ENCODE results near the gene SCLY. TPM values are rescaled to one million over a fixed set of nuclear protein-coding genes. Genes with fewer than 3 reads are reported as not detected.
"Not testable (repeated sequence)": the region's sequence is repeated elsewhere in the genome, so short reads cannot be mapped to it uniquely, and the experiment has no call there.

Gene SCLY
- total and polyA plus RNA-seq, 8 donors: 5.4 to 12.8 (median 11.4) TPM

- H3K27ac ChIP-seq: no peak overlapping the region
- no peak for DNase-seq
- no peaks in the 10 kb centered on the region for H3K27me3 ChIP-seq
- H3K9me3 ChIP-seq: no peaks in the 10 kb centered on the region
- intact Hi-C loops (cut with DNase I; ENCODE audit: low total_unique reads): no loop called here
- no peak overlapping the region for H3K4me3 ChIP-seq
- no peaks in the 10 kb centered on the region for H3K4me1 ChIP-seq
- WGBS, 5 donors: 60 to 79% (median 69%) methylated on average over 4 of the region's 4 CpGs
- TF ChIP-seq EP300 (IDR thresholded peaks at IDR 0.05): no peak
- TF ChIP-seq POLR2AphosphoS5 (IDR thresholded peaks at IDR 0.05): no peak
- no peak for TF ChIP-seq POLR2A (IDR thresholded peaks at IDR 0.05)
- no peak for TF ChIP-seq CTCF (IDR thresholded peaks at IDR 0.05)
- peaks cover 33 to 85% (median 82%) of the 10 kb centered on the region in 4 donors for H3K36me3 ChIP-seq
Observed at GRCh38 chr2:238032755-238033337, 28.0 kb upstream of the SCLY start.

- H3K9me3 ChIP-seq; H3K4me3 ChIP-seq; H3K4me1 ChIP-seq; DNase-seq; H3K27me3 ChIP-seq; intact Hi-C loops (cut with DNase I; ENCODE audit: low total_unique reads); H3K27ac ChIP-seq: not testable (repeated sequence)
- peaks cover 44 to 91% (median 90%) of the 10 kb centered on the region in 4 donors for H3K36me3 ChIP-seq
- WGBS, 5 donors: 91 to 99% (median 97%) methylated on average over 9 of the region's 9 CpGs
Observed at GRCh38 chr2:238033991-238034390, 26.8 kb upstream of the SCLY start.

GRCh38 chr2:238038203-238038602 lies 22.6 kb upstream of the SCLY start:
- H3K36me3 ChIP-seq: peaks cover 30 to 95% (median 94%) of the 10 kb centered on the region in 4 donors
- H3K9me3 ChIP-seq: no peaks in the 10 kb centered on the region
- WGBS, 5 donors: 95 to 99% (median 97%) methylated on average over 7 to 8 of the region's 8 CpGs
- H3K27me3 ChIP-seq: no peaks in the 10 kb centered on the region
- no peak overlapping the region for H3K4me3 ChIP-seq
- H3K27ac ChIP-seq: no peak overlapping the region
- DNase-seq: no peak
- intact Hi-C loops (cut with DNase I; ENCODE audit: low total_unique reads): no loop called here
- H3K4me1 ChIP-seq: no peaks in the 10 kb centered on the region
- TF ChIP-seq POLR2A (IDR thresholded peaks at IDR 0.05): no peak
- no peak for TF ChIP-seq CTCF (IDR thresholded peaks at IDR 0.05)
- no peak for TF ChIP-seq POLR2AphosphoS5 (IDR thresholded peaks at IDR 0.05)
- no peak for TF ChIP-seq EP300 (IDR thresholded peaks at IDR 0.05)

- DNase-seq: no peak
- Histone ChIP-seq H3K4me1 (no peaks in the 10 kb centered on the region), H3K27me3 (no peaks in the 10 kb centered on the region), H3K27ac (no peak overlapping the region), H3K4me3 (no peak overlapping the region), H3K36me3 (peaks cover 30 to 96% (median 95%) of the 10 kb centered on the region in 4 donors), H3K9me3 (no peaks in the 10 kb centered on the region)
- intact Hi-C loops (cut with DNase I; ENCODE audit: low total_unique reads): no loop called here
- TF ChIP-seq EP300 (IDR thresholded peaks at IDR 0.05): no peak
- TF ChIP-seq POLR2AphosphoS5 (IDR thresholded peaks at IDR 0.05): no peak
- TF ChIP-seq CTCF (IDR thresholded peaks at IDR 0.05): no peak
- WGBS, 5 donors: 89 to 97% (median 93%) methylated on average over 6 of the region's 6 CpGs
Observed at GRCh38 chr2:238039151-238039550, 21.6 kb upstream of the SCLY start.

GRCh38 chr2:238039985-238040384 lies 20.8 kb upstream of the SCLY start:
- H3K27ac ChIP-seq: no peak overlapping the region
- no peak for TF ChIP-seq EP300 (IDR thresholded peaks at IDR 0.05)
- no peak for TF ChIP-seq POLR2A (IDR thresholded peaks at IDR 0.05)
- no peak for TF ChIP-seq CTCF (IDR thresholded peaks at IDR 0.05)
- no peak for TF ChIP-seq POLR2AphosphoS5 (IDR thresholded peaks at IDR 0.05)
- H3K9me3 ChIP-seq: no peaks in the 10 kb centered on the region
- no peak overlapping the region for H3K4me3 ChIP-seq
- no peak for DNase-seq
- no peaks in the 10 kb centered on the region for H3K27me3 ChIP-seq
- H3K4me1 ChIP-seq: no peaks in the 10 kb centered on the region
- intact Hi-C loops (cut with DNase I; ENCODE audit: low total_unique reads): no loop called here
- peaks cover 30 to 99% (median 93%) of the 10 kb centered on the region in 4 donors for H3K36me3 ChIP-seq
- WGBS, 5 donors: 95 to 98% (median 97%) methylated on average over 11 of the region's 11 CpGs
